CD1c-positive myeloid dendritic cell (primary cell): ENCODE measurements around the gene PAXX.
"Not testable (repeated sequence)": the region's sequence is repeated elsewhere in the genome, so short reads cannot be mapped to it uniquely, and the experiment has no call there.

Source experiments
- DNase-seq: peaks from one replicate; pipeline ENCODE4 v3.0.0-alpha.2; 2016; ENCODE audit errors: extremely low spot score

The PAXX gene

DNA sequence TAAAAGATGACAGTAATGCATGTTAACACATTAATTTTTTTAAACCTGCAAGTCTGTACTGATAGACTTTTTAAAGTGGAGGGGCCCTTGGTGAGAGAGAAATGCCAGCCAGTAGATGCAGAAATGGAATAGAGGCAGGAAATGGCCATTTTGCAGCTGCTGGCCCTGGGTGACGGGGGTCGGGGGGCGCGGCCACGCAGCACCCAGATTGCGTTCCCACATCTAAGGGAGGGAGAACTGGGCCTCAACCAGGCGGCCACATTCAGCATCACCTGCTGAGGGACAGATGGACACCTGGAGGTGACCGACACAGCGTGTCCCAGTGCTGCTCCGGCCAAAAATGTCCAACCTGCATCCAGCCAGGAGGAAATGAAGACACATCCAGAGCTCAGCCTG is 10.4 kb downstream of the PAXX start:
- no peak for DNase-seq

DNA sequence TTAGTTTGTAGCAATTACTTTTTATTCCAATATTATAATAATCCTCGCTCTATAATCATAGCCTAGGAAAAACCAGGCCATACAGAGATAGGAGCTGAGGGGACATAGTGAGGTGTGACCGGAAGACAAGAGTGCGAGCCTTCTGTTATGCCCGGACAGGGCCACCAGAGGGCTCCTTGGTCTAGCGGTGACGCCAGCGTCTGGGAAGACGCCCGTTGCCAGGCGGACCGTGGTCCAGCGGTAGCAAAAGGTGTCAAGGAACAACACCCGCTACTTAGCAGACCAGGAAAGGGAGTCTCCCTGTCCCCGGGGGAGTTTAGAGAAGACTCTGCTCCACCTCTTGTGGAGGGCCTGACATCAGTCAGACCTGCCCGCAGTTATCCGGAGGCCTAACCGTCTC is 12.1 kb downstream of the PAXX start:
- not testable (repeated sequence) for DNase-seq

DNA sequence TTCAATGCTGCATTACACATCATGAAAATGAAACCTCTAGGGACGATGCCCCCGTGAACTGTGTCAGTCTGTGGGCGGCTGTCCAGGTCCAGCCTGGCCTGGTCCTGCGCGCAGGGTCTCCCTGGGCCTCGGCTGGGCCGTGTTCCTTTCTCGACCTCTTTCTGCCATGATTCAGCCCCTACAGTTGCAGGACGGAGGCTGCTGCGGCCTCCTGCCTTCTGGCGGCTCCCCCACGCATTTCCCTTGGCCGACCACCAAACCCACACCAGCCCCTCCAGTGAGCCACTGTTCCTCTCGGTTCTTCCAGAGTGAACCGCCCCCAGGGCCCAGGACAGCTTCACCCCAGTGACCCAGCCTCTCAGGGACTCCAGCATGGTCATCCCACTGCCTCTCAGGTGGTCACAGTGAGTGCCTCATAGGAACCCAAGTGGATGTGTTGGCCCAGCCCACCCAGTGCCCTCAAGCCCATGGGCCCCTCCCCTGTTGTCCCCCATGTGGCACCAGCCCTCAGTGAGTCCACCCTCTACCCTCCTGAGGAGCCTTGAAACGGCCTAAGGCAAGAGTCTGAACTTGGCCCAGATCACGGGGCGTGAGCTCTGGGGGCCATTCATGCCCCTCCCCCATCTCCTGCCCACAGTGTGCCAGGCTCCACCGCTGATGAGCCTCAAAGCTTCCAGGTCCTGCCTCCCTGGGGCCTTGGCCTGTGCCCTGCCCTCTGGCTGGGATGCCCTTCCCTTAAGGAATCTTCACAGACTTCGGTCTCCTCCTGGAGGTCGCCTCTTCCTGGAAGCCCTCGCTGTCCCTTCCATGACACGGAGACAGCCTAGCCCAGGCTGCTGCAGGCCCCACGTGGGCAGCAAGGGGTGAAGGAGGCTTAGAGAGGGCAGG is 14.1 kb downstream of the PAXX start:
- DNase-seq, result no peak

DNA sequence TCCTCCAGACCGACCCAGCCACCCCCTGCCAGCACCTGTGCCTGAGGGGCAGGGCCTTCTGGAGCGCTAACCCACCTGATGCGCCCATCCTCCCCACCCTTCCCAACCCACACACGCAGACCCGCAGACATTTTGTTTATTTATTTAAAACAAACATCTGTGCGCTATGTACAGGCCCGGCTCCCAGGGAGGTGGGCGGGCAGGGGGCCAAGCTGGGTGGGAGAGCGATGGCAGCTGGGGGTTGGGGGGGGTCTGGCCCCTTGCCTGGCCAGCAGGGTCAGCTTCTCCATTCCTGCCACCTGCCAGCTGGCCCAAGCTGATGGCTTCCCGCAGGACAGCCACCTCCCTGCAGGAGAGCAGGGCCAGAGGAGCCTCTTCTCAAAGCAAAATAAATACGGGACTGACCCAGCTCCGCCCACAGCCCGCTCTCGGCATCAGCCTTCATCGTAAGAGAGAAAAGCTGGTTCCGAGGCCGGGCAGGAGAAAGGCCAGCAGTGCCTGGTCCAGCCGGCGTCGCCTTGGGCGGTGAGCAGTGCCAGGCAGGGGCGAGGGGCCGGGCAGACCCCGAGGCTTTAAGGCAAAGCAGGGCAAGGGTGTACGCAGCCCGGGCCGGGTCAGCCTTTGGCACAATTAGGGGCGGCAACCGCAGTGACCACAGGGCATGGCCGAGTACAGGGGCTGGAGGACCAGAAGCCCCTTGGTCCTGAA is 15.0 kb downstream of the PAXX start:
- DNase-seq, result no peak

DNA sequence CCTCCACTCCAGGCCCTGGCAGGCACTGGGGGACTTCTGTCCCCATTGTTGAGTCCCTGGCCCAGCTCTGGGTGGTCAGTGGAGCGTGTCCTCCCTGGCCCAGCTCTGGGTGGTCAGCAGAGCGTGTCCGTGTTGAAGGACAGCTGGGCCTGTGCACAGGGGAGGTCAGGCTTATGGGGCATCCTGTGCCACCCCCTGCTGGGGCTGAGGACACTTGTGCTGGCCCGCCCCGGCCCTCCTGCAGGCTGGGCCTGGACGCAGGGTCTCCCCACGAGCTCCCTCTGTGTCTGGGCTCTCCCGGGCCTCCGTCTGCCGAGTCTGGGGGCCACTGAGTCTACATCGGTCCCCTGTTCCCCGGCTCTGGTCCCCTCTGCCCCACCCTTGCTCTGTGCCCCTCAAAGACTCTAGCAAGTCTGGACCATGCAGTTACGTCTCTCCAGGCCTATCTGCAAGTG is 15.6 kb downstream of the PAXX start:
- DNase-seq, result no peak

DNA sequence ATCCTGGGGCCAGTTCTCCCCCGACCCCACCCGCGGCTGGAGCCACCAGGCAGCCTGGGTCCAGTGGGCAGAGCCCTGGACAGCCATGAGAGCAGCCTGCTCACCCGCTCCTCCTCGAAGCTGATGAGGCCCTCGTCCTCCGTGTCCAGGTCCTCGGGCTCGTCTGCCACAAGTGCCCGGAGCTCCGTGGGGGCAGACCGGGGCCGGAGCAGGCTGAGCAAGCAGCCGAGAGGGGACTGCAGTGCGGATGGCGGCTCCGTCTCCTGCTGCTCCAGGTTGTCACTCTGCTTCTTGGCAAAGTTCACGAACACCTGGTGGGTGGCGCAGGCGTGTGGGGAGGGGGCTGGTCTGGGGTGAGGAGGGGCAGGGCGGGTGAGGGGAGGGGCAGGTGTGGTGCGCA is 16.1 kb downstream of the PAXX start:
- no peak for DNase-seq

DNA sequence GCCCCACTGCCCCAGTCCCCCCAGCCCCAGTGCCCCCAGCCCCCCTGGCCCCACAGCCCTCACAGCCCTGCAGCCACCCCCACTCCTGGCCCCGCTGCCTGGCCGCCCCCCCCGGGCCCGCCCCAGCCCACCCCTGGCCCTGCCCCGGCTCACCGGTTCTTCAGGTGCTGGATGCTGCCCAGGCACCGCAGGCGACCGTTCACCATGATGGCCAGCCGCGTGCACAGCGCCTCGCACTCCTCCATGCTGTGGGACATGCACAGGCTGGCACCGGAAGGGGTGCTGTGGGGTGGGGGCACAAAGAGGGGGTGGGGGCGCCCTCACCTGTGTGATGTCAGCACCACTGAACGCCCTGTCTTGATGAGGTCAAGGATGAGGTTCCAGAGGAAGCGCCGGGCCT is 17.0 kb downstream of the PAXX start:
- no peak for DNase-seq

DNA sequence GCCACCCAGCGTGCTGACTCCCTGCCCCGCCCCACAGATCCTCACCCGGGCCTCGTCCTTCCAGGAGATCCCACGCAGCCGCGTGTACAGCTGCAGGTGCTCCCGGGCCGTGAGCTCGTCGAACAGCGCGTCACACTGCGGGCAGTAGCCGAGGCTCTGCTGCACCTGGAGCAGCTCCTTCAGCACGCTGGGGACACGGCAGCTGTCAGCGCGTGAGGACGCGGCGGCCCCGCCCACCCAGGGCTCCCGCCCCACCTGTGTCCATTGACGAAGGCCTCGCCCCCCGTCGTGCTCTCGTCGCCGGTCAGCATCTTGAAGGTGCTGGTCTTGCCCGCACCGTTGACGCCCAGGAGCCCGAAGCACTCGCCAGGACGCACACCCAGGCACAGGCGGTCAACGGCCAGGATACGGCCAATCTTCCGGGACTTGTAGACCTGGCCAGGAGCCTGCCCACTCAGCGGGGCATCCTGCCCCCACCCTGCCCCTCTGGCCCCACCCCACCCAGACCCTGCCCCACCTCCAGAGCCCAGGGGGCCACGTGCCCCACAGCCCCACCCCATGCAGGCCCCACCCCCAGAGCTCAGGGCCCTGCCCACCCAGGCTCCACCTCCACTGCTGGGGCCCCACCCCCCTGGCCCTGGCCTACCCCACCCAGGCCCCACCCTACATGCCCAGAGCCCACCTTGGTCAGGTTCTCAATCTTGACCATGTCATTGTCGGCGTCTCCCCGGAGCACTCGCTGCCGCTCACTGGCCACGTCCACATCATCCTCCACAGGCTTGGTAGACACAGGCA is 17.9 kb downstream of the PAXX start:
- no peak for DNase-seq

DNA sequence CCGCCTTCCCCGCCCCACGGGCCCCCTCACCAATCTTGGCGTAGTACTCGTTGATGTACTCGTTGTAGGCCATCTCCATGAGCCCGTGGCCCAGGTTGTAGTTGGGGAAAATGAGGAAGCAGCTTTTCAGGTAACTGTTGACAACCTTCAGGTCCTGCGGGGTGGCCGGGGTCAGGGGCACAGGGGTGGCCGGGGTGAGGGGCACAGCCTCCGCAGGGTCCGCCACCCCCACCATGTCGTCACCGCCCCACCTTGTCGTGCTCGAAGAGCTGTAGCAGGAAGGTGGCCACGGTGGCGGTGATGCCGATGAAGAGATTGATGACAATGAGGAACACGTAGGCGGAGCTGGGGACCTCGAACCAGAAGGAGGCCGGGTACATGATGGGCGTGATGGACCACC is 18.9 kb downstream of the PAXX start:
- no peak for DNase-seq

DNA sequence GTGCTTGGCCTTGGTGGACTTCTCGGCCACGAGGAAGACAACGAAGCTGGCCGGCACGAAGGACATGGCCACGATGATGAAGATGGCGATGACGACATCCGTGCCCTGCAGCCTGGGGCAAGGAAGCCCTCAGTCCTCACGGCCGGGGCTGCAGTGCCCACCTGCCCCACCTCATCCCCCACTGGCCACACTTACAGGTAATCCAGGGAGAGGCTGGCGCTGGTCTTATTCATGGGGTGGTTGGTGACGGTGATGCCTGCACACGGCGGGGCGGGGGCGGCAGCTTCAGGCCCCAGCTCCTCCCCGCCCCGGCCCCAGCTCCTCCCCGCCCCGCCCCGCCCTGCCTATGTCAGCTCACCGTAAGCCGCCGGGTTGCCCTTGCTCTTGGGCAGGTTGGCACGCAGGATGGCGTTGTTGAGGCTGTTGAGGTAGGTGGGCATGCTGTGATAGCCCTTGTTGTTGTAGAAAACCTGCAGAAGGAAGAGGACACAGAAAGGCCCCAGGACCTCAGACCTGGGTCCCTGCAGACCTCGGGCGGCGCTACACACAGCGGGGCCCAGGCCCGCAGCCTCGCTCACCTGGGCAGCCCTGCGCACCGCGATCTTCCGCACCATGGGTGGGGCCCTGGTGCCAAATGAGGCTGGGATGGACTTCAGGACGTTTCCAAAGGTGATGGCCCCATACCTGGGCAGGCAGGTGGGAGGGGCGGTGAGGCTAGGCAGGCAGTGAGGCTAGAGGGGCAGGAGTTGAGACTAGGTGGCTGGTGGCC is 19.9 kb downstream of the PAXX start:
- no peak for DNase-seq

DNA sequence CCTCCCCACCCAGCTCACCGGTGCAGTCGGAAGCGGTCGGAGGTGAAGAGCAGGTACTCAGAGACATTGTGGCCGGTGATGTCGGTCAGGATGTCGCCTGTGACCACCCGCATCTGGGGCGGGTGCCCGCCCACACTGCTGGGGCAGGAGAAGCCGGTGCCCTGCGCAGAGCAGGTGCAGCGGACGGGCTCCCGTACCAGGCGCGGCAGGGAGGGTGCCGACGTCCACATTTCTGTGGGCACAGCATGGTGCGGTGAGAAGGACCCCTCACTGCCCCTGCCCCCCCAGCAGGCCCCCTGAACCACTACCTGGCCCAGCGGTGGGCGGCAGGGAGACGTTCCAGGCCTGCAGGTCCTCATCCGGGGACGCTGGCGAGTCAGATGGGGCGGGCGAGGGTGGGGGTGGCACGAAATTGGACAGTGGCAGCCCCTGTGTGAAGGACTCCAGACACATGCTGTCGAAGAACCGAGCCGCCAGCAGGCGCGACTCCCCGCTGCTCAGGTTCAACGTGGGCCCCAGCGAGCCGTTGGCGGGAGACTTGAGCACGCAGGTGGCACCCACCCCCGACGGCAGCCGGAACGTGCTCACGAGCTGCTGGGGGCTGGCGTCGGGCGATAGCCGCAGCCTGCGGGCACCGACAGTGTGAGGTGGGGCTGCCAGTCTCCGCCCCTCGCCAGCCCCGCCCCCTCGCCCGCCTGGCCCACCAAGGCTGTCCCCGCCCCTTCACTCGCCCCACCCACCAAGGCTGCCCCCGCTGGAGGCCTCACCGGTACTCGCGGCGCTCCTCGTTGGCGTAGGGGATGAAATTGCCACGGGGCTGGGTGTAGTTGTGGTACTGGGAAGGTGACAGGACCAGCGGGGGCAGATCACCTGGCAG is 20.7 kb downstream of the PAXX start:
- DNase-seq, result no peak

DNA sequence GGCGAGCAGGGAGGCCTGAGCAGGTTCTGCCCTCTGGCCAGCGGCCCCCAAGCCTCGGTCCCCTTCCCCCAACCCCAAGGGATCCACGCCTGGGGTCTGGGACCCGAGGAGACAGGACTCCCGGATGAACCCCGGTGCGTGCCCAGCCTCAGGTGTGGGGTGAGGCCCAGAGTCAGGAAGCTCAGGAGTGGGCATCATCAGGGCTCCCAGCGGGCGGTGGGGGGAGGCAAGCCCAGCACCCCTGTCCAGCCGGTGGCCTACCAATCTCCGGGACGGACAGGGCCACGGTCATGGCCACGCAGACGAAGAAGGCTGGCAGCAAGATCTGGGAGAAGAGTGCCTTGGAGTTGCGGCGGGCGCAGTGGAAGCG is 21.3 kb downstream of the PAXX start:
- no peak for DNase-seq

DNA sequence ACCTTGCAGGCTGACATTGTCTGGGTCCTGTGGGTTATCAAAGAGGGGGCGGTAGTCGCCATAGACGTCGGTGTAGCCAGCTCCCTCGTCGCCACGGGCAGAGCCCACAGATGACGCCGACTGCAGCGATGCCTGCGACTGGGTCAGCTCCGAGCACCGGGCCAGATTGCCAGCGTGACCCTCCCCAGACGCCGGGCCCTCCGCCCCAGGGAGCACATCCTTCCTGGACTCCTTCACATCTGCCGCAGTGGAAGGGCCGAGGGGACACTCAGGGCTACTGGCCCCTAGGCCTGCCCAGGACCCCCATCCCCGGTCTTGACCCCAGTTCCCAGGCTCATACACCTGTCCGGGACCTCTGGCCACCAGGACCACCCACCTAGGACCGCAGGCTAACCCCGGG is 21.9 kb downstream of the PAXX start:
- no peak for DNase-seq

DNA sequence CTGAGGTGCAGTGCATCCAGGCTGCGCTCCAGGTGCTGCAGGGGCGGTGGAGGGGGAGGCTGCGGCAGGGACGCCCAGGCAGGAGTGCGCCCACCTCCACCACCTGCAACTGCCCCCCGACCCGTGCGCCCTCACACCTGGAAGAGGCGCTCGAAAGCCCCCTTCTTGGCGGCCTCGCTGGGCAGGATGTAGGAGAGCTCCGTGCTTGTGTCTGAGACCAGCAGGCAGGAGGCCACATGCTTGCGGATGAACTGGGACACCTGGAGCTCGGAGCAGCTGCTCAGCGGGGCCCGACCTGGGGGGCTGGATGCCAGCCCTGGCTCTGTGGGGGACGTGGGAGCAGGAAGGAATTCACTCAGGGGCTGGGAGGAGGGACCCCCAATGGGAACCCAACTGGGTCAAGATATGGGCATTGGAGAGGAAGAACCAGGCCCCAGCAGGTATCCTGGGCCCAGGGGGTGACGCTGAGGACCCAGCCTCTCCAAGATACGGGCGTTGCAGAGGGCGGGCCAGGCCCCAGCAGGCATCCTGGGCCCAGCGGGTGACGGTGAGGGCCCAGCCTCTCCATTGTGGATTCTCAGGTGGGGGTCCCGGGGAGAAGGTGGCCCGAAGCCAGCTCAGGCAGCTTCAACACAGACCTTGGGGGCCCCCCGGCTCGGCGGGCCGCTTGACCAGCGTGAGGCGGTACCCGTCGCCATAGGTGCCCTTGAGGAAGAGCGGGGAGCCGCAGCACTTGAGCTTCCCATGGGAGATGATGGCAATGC is 22.7 kb downstream of the PAXX start:
- DNase-seq, result no peak

DNA sequence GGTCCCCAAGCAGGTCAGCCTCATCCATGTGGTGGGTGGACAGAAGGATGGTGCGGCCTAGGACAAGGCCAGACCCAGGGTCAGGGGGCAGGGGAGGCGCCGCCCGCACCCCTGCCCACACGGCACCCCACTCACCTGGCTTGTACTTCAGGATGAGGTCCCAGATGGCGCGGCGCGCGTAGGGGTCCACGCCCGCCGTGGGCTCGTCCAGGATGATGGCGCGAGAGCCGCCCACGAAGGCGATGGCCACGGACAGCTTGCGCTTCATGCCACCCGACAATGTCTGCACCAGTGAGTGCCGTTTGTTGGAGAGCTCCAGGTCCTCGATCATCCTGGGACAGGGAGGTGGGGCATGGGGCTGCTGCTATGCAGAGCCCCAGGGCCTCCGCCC is 23.3 kb downstream of the PAXX start:
- DNase-seq, result no peak

DNA sequence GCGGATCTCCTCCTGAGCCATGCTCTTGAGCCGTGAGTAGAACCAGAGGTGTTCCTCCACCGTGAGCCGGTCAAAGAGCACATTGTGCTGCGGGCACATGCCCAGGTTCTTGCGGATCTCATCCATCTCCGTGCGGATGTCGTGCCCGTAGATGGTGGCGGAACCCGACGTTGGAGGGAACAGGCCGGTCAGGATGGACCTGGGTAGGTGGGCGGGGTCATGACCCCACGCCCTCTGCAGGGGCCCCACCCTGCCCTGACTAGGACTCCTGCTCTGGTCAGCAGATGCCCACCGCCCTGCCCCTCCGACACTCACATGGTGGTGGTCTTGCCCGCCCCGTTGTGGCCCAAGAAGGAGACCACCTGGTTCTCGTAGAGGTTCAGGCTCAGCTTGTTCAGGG is 23.8 kb downstream of the PAXX start:
- DNase-seq, result no peak

DNA sequence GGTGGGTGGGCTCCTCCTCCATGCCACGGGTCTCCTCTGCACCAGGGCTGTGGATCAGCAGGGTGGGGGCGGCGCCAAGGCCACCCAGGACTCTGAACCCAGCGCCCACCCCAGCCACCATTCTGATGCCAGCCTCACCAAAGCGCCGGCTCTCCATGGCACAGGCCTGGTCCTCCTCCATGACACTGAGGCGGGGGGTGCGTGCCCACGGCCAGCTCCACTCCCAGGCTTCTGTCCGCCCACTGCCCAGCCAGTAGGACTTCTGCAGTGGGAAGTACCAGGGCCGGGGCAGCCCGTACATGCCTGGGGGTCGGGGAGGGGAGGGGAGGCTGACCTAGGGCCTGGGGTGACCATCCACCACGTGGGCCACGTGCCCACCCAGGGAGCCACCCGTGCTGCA is 24.2 kb downstream of the PAXX start:
- DNase-seq, result no peak

DNA sequence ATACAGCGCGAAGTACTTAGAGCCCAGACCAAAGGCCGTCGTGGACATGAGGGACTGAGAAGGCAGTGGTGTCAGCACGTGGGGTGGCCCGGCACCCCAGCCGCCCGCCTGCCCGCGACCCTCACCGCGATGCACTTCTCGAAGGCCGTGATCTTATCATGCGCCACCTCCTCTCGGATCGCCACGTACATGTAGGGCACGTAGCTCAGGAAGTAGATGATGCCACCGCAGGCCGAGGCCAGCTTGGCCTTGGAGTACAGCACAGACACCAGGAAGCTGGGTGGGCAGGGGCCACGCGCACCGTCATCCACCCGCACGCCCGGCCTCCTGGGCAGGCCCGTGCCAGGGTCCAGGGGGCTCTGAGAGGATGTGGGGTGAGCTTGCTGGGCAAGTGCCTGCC is 24.8 kb downstream of the PAXX start:
- DNase-seq, result no peak

DNA sequence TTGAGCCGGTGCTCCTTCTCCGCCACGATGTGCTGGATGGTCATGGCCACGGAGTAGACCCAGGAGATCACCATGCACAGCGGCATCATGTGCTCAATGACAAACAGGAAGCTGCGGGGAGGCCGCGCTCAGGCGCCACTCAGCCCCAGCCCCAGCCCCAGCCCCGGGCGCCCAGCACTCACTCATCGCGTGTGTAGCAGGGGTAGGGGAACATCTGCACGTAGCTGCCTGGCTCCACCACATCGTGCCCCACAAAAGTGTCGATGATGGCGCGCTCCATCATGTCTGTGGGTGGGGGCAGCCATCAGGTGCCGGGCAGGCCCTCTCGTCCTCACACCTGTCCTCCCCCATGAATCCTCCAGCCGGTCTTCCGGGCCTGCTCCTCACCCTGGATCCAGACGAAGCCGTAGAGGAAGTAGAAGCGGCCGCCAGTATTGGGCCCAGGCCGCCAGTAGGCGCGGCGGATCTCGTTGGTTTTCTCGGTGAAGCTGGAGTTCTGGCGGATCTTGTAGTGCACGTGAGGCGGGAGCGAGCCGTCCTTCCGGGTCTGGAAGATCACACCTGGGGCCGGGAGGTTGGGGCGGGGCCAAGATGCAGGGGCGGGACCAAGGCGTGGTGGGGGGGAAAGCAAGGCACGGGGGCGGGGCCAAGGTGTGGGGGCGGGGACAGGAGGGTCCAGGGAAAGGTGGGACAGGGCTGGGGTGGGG is 25.7 kb downstream of the PAXX start:
- DNase-seq, result no peak
